ENCODE data around the gene LSAMP. TPM values are rescaled to one million over a fixed set of nuclear protein-coding genes. Genes with fewer than 3 reads are reported as not detected.

Gene LSAMP
- total RNA-seq, 1 experiment from 2014 or later, result 0.90 TPM

- H3K27ac ChIP-seq (ENCODE audit: insufficient read length, low read depth, low read length), result no peak overlapping the region
- H3K27me3 ChIP-seq (ENCODE audit: insufficient read depth, low read length), result peaks cover 3% of the 10 kb centered on the region; the same call in 1 of the 2 replicates
- no peak overlapping the region for H3K14ac ChIP-seq (ENCODE audit: insufficient read depth, low read length)
- H3K79me2 ChIP-seq (ENCODE audit: insufficient read depth, low read length), result no peaks in the 10 kb centered on the region
- Mint-ChIP-seq H3K27me3 (ENCODE audit: low read depth) (peaks cover 42% of the 10 kb centered on the region), H3K27ac (no peak overlapping the region), H3K36me3 (ENCODE audit: insufficient read depth in 1 of 3, low read depth in 3 of 3) (no peaks in the 10 kb centered on the region), H3K4me3 (no peak overlapping the region), H3K4me1 (peaks cover 27 to 32% of the 10 kb centered on the region in 2 experiments), H3K9me3 (no peaks in the 10 kb centered on the region)
- H4K20me1 ChIP-seq (ENCODE audit: control insufficient read depth, insufficient read depth, insufficient read length), result no peaks in the 10 kb centered on the region
- no peak overlapping the region for H2BK12ac ChIP-seq (ENCODE audit: insufficient read length, low read depth, low read length)
- H3K9ac ChIP-seq (ENCODE audit: extremely low read depth, insufficient read length, low read length), result no peak overlapping the region
- H3K9me3 ChIP-seq (ENCODE audit: control insufficient read depth, low read depth, low read length), result no peaks in the 10 kb centered on the region
- no peak overlapping the region for H3K23ac ChIP-seq (ENCODE audit: insufficient read length, low read depth, low read length)
- H4K5ac ChIP-seq (ENCODE audit: insufficient read length, low read depth, low read length), result no peak overlapping the region
- H3K23me2 ChIP-seq (ENCODE audit: insufficient read length, low read depth, low read length, poor library complexity, severe bottlenecking), result no peaks in the 10 kb centered on the region
- WGBS (ENCODE audit: extremely low coverage, insufficient read length, low lambda C conversion rate), result no CpG with 5 or more reads among the region's 3 CpGs
- H2BK120ac ChIP-seq (ENCODE audit: low read depth, low read length, poor library complexity, severe bottlenecking), result no peak overlapping the region
- H3K4me1 ChIP-seq (ENCODE audit: insufficient read depth, low read length), result no peaks in the 10 kb centered on the region; the same call in 1 of the 2 replicates
- no peaks in the 10 kb centered on the region for H3K79me1 ChIP-seq (ENCODE audit: insufficient read depth, low read depth, low read length, poor library complexity, severe bottlenecking)
- H2BK5ac ChIP-seq (ENCODE audit: insufficient read length, low read length), result no peak overlapping the region
- H4K8ac ChIP-seq (replicated peaks; ENCODE audit: insufficient read length, low read depth, low read length), result no peak overlapping the region
- H3K56ac ChIP-seq (ENCODE audit: insufficient read length, low read depth, low read length), result no peak overlapping the region
- no peak for DNase-seq
- no peak overlapping the region for H3K4ac ChIP-seq (ENCODE audit: low read depth, low read length)
- no peak overlapping the region for H2BK20ac ChIP-seq (ENCODE audit: low read depth, low read length, poor library complexity, severe bottlenecking)
- no peak overlapping the region for H3T11ph ChIP-seq (ENCODE audit: low read length)
- H3K18ac ChIP-seq (ENCODE audit: insufficient read length, low read depth, low read length), result no peak overlapping the region
- no peak overlapping the region for H2AFZ ChIP-seq (ENCODE audit: low read length)
- no peak overlapping the region for H2BK15ac ChIP-seq (ENCODE audit: low read depth, low read length)
- H3K4me2 ChIP-seq (ENCODE audit: insufficient read depth, insufficient read length, low read length), result no peak overlapping the region
- TF ChIP-seq, protein P1, sequence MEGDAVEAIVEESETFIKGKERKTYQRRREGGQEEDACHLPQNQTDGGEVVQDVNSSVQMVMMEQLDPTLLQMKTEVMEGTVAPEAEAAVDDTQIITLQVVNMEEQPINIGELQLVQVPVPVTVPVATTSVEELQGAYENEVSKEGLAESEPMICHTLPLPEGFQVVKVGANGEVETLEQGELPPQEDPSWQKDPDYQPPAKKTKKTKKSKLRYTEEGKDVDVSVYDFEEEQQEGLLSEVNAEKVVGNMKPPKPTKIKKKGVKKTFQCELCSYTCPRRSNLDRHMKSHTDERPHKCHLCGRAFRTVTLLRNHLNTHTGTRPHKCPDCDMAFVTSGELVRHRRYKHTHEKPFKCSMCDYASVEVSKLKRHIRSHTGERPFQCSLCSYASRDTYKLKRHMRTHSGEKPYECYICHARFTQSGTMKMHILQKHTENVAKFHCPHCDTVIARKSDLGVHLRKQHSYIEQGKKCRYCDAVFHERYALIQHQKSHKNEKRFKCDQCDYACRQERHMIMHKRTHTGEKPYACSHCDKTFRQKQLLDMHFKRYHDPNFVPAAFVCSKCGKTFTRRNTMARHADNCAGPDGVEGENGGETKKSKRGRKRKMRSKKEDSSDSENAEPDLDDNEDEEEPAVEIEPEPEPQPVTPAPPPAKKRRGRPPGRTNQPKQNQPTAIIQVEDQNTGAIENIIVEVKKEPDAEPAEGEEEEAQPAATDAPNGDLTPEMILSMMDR (conservative IDR thresholded peaks at IDR 0.05), result no peak
- no peak overlapping the region for H2AK5ac ChIP-seq (ENCODE audit: insufficient read length, low read length)
- H4K91ac ChIP-seq (ENCODE audit: insufficient read length, low read depth, low read length), result no peak overlapping the region
Observed at GRCh38 chr3:116254541-116254940, 190.7 kb downstream of the LSAMP start.
